HFF-Myc (cell line): ENCODE measurements around the gene UGT2A3.

ENCODE experiments used
- DNase-seq: peaks from one replicate; pipeline ENCODE4 v3.0.0-alpha.2; 2011; ENCODE audit warnings: low read depth; ENCODE audit errors: extremely low read depth
- H3K4me3 ChIP-seq: replicated peaks from 2 replicates; pipeline ENCODE4 v1.5.1; 2011; ENCODE audit warnings: low read depth, mild to moderate bottlenecking, control low read depth, low read length
- TF ChIP-seq, protein P1 (sequence below): IDR thresholded peaks from 2 replicates; pipeline ENCODE4 v1.5.1; 2012; ENCODE audit warnings: mild to moderate bottlenecking, low read depth, low read length, control low read depth; ENCODE audit errors: missing control alignments

The UGT2A3 gene

GRCh38 chr4:68905598-68905938, 46.0 kb downstream of the UGT2A3 start:
- no peak overlapping the region for H3K4me3 ChIP-seq
- no peak for DNase-seq
- TF ChIP-seq, protein P1, sequence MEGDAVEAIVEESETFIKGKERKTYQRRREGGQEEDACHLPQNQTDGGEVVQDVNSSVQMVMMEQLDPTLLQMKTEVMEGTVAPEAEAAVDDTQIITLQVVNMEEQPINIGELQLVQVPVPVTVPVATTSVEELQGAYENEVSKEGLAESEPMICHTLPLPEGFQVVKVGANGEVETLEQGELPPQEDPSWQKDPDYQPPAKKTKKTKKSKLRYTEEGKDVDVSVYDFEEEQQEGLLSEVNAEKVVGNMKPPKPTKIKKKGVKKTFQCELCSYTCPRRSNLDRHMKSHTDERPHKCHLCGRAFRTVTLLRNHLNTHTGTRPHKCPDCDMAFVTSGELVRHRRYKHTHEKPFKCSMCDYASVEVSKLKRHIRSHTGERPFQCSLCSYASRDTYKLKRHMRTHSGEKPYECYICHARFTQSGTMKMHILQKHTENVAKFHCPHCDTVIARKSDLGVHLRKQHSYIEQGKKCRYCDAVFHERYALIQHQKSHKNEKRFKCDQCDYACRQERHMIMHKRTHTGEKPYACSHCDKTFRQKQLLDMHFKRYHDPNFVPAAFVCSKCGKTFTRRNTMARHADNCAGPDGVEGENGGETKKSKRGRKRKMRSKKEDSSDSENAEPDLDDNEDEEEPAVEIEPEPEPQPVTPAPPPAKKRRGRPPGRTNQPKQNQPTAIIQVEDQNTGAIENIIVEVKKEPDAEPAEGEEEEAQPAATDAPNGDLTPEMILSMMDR: no peak

- no peak for DNase-seq
- TF ChIP-seq, protein P1: no peak
- H3K4me3 ChIP-seq: no peak overlapping the region
These were observed 46.8 kb downstream of the UGT2A3 start for GRCh38 chr4:68904786-68905185.

GRCh38 chr4:68896749-68897148, 54.9 kb downstream of the UGT2A3 start:
- TF ChIP-seq, protein P1: no peak
- no peak for DNase-seq
- no peak overlapping the region for H3K4me3 ChIP-seq

DNA sequence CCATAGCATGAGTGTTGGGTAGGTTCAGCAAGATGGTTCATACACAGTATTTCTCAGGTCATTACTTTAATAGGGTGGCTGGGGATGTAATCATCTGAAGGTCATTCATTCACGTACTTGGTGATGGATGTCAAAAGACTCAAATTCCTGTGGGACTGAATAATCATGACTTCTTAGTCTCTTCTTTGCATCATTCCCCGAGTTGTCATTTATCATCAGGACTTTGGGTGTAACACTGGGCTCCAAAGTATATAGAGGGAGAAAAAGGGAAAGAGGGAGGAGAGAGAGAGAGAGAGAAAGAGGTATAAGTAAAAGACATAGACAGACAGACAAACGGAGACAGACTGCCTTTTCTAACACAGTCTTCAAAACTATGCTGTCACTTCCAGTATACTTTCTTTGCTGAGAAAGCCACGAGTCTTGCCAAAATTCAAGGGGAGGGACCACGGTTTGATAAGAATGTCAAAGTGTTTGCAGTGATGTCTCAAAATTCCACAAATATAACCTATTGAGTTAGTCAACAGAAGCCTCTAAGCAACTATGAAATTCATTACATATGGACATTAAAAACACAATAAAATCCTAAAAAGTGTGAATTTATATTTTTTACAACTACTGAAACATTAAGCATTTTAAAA, 55.9 kb downstream of the UGT2A3 start:
- no peak for DNase-seq
- TF ChIP-seq, protein P1: no peak
- H3K4me3 ChIP-seq: no peak overlapping the region

DNA sequence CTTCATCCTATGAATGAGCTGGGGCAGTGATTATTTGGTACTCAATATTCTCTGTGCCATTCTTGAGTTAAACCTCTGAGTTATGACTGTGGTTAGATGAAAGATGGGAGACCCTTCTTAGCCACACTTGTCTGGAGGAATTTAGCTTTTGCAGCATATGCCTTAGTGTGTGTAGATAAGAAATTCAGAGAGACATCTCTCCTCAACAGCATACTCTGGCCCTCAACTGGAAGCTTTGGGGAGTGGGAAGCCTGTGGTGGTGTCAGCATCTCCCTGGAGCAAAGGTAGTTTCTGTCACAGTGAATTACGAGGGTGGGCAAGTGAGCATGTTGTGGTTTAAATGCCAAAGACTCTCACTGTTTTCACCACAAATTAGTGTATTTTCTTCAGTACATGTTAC, 58.7 kb downstream of the UGT2A3 start:
- TF ChIP-seq, protein P1: no peak
- no peak overlapping the region for H3K4me3 ChIP-seq
- no peak for DNase-seq

GRCh38 chr4:68891678-68892077, 59.9 kb downstream of the UGT2A3 start:
- no peak overlapping the region for H3K4me3 ChIP-seq
- TF ChIP-seq, protein P1: no peak
- no peak for DNase-seq

DNA sequence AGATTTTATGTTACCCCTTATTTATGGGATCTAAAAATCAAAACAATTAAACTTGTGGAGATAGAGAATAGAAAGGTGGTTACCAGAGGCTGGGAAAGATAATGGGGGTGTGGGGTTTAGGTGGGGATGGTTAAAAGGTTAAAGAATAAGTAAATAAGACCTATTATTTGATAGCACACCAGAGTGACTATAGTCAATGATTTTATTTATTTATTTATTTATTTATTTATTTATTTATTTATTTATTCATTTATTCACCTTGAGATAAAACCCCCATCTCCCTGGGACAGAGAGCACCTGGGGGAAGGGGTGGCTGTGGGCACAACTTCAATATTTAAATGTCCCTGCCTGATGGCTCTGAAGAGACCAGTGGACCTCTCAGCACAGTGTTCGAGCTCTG, 66.1 kb downstream of the UGT2A3 start:
- DNase-seq: no peak
- TF ChIP-seq, protein P1: no peak
- no peak overlapping the region for H3K4me3 ChIP-seq
